GM18867 (cell line): ENCODE results near the gene APMAP.

ENCODE experiments used
- ATAC-seq: cut with Tn5 transposase; IDR thresholded peaks from one replicate; pipeline ENCODE4 v1.9.1; 2021; ENCODE audit warnings: mild to moderate bottlenecking, moderate library complexity; ENCODE audit not compliant: unreplicated experiment

APMAP gene

DNA sequence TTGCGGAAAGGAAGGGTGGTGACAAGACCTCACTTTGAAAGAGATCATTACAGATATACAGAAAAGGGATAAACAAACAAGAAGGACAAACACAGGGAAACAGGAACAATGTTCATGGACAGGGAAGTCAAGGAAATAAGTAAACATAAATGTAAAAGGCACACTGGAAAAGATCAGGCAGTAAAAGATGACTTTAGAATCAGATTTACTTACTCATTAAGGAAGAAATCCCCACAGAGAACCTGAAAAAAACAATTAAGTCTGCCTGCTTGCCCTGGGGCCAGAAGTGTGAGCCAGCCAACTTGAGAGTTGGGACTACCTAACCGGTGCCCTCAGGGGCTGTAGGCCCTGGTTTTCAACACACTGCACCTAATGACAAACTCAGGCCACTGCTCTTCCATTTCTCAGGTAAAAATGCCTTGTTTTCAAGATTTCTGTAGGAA lies 1.7 kb downstream of the APMAP start:
- ATAC-seq = no peak

GRCh38 chr20:24989162-24989561 lies 3.4 kb downstream of the APMAP start:
- ATAC-seq = no peak

DNA sequence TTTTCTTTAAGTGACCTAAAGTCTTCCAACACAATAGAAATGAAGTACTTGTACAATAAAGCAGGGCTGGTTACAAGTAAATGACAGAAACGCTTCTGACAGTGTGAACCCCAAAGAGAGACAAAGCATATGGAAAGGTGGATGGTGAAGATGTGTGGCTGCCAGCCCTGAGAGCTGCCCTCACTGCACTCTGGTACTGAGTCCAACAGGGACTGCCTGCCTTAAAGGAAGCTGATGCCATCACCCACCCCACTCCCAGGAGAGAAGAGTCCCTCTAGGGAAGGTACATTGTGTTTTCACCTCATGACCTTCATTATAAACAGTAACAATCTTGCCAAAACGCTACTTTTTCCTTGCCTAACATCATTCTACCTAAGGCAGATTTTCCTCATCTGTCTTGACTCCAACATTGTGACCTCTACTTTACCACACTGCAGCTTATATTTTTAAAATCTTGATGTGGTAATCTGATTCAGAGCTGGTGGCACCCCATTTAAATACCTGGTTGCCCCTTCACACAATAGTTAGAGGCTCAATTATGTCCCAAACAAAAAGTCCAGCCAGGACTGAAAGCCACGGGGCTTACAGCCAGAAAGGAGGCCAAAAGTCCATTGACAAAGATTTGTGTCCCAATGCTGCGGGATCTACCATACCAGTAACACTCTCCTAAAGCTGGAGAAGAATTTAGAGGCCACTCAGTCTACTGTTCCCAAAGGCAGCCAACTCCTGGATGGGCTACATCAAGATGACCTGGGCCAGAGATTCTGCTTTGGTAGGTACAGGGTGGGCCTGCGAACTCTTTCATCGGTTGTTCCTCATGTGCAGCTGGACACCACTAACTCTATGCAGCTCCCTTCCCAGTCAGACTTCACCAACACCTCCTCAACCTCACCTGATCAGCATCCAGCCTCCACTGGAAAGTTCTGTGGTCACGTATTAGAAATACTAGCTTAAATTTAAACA lies 4.4 kb downstream of the APMAP start:
- no peak for ATAC-seq

- no peak for ATAC-seq
These were observed 5.3 kb downstream of the APMAP start for GRCh38 chr20:24987244-24987643.

- no peak for ATAC-seq
These were observed 6.0 kb downstream of the APMAP start for GRCh38 chr20:24986436-24987015.

GRCh38 chr20:24985802-24986201 lies 6.7 kb downstream of the APMAP start:
- ATAC-seq = no peak

GRCh38 chr20:24984961-24985640 lies 7.5 kb downstream of the APMAP start:
- no peak for ATAC-seq

- ATAC-seq = no peak
These were observed 8.7 kb downstream of the APMAP start for GRCh38 chr20:24983896-24984295.

DNA sequence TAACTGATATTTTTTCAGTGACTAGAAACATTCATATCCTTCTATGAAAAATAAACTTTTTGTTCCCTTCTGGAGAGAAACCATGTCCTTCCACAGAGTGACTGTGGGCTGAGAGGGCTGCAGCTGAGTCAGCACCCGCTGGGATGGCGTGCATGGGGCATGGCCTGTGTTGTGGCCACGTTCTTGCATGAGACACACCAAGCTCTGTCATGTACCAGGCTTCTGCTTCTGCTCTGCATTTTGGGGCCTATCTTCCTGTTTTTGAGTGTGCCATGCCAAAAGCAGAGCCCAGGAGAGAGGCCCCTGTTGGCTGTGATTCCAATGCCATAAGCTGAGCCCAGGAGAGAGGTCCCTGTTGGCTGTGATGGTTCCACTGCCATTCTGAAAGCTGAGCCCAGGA lies 10.8 kb downstream of the APMAP start:
- ATAC-seq = no peak

- ATAC-seq = no peak
These were observed 11.3 kb downstream of the APMAP start for GRCh38 chr20:24981282-24981681.

- ATAC-seq = no peak
These were observed 12.1 kb downstream of the APMAP start for GRCh38 chr20:24980291-24981053.

DNA sequence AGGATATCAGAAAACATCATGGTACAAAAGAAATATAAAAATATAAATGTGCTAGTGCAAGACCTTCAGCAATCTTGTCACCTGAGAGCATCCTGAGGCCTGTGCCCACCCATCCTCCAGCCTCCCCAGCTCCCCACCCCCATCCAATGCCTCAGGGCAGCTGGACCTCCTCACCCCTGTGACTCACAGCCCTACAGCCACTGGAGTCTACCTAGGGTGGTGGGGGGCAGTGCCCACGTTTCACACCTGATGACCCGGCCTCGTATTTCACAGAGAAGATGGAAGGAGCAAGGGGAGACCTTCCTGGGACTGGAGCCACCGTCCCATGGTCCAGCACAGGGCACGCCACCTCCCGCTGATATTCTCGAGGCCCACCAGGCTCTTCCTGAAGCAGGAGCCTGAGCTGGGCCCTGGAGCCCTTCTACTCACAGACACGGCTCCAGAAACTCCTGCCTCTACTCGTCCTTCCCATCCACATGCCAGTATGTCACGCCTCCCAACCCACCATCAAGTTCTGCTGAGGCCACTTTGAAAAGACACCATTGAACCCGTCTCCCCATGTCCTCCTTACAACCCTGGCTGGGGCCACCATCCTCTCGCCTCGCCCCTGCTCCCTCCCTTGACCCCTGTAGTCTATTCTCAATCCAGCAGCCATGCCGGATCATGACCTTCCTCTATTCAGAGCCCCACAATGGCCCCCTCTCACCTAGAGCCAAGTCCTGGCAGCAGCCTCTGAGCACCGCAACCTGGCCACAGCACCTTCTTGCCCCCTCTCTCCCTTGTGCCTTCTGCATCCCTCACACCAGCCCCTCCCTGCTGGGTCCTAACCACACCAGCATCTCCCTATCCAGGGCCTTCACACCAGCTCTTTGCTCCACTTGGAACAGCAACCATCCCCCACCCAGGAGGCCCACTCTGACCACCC lies 13.3 kb downstream of the APMAP start:
- no peak for ATAC-seq

DNA sequence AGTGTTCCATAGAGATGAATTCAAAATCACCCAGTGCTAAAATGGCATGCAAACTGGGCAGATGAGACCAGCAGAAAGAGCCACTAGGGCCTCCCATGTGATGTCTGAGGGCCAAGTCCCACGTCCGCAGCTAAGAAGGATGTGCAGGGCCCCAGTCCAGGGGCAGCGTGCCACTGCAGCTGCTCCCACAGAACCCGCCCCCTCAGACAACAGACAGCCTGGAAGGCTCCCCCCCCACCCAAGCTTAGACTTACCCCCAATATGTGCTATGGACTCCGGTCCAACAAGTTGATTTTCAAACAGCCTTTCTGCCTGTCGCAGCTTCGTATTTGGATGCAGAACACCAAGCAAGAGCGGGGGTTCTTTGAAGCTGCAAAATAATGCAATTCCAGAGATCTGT lies 14.0 kb downstream of the APMAP start:
- no peak for ATAC-seq

DNA sequence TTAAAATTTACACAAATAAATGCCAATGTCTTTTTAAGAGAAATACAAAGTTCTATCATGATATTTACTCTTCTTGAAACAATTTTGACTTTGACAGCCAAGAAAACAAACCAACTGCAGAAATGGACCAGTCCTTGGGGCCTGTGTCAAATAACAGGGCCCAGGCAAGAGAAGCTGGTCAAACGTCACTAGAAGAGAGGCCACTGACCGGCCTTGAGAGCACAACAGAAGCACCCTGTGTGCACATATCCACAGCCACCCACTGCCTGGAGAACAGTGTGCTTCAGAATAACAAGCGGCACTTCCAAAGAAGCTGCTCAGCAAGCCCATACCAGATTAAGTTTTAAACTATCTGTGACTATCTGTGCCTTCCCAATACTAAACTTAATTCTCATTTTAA lies 14.8 kb downstream of the APMAP start:
- no peak for ATAC-seq

GRCh38 chr20:24977336-24977735 lies 15.2 kb downstream of the APMAP start:
- ATAC-seq = no peak

- no peak for ATAC-seq
These were observed 20.2 kb downstream of the APMAP start for GRCh38 chr20:24972341-24972740.

GRCh38 chr20:24971376-24972101 lies 21.0 kb downstream of the APMAP start:
- ATAC-seq = no peak

DNA sequence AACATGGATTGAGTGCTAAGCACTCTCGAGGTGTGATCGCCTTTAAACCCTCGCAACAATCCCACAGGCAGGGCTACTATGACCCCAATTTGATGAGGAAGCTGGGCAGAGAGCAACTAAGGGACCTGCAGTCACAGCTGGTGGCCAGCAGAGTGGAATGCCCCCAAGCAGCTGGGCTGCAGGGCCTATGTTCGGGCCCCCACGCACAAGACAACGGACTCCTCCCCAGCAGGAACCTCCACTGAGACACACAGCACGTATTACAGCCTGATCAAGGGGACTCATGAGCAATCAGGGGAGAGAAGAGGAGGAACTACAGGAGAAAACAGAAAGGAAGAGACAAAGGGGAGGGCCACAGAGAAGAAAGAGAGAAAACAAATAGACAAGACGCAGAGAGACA lies 21.8 kb downstream of the APMAP start:
- no peak for ATAC-seq

- no peak for ATAC-seq
These were observed 22.5 kb downstream of the APMAP start for GRCh38 chr20:24970030-24970553.
